ENCODE measurements around the gene EDIL3.
"Not testable (repeated sequence)": the region's sequence is repeated elsewhere in the genome, so short reads cannot be mapped to it uniquely, and the experiment has no call there.

The EDIL3 gene

DNA sequence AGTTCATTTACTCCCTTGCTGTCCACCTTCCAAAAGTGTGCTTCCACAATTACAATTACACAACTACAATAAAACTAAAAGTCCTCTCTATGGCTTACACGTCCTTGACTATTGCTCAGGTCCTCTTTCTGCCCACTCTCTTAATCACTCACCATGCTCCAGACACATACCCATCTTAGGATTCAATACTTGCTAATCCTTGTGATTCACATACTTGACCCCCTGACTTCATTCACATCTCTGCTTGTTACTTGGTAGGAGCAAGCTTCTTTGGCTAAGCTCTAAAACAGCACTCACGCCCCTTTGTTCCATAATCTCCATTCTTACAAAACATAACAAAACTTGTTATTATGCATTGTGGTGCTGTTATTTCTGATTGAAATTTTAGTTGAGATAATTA, 215.8 kb downstream of the EDIL3 start:
- DNase-seq (ENCODE audit: low read depth), result no peak

DNA sequence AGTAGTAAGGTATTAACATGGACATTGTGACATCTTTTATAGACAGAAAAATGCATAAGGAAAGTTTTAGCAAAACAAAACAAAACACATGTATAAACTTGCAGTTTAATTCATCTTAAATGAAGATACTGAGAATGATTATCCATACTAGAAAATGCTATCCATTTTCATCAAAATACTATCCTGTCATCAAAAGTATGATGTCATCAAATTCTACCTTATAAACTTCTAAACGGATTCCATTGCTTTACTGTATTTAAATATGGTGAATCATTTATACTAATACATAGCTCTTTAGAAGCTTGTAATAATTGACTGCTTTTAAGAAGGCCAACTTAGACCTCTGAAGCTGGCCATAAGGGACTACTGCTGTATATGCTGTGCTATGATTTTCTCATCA, 221.0 kb downstream of the EDIL3 start:
- no peak for DNase-seq (ENCODE audit: low read depth)

DNA sequence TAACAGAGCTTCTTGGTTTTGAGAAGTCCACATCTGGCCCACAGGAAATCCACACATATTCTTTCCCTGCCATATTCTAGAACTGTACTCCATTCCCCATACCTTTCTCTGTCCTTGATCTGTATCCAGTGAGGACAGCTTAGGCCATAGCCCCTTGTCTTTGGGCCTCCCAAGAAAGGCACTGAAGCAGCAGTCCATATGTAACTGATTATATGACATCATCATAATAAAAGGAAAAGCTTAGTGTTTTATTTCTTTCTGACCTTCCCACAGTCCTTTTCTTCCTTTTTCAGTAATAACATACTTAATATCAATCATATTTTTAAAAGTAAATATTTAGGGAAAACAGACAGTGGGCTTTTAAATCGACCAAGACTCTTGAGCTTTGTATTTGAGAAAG, 222.0 kb downstream of the EDIL3 start:
- DNase-seq (ENCODE audit: low read depth), result no peak

DNA sequence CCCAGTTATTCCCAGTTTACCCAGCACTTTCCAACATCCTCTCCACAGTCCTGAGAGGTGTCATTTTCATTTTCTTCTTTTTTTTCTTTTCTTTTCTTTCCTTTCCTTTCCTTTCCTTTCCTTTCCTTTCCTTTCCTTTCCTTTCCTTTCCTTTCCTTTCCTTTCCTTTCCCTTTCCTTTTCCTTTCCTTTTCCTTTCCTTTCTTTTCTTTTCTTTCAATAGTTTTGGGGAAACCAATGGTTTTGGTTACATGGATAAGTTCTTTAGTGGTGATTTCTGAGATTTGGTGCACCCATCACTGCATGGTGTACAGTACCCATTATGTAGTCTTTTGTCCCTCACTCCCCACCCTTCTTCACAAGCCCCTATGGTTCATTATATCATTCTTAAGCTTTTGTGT, 224.0 kb downstream of the EDIL3 start:
- DNase-seq (ENCODE audit: low read depth), result not testable (repeated sequence)

DNA sequence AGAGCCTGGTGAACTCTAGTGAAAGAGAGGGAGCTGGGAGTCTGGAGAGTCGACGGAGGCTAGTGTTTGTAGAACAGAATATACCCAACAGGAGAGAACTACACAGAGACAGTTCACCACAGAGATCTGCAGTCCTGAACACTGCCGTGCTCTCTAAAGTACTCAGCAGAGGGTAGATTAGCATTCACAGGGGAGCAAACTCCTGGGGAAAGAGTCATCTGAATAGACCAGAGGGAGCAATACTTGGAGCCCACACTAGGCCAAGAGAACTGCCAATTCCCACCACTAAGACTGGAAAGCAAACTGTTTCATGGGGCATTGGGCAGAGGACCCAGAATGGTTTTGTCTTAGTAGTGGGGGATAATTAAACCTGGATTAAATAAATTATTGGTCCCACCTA, 235.6 kb downstream of the EDIL3 start:
- DNase-seq (ENCODE audit: low read depth), result no peak

DNA sequence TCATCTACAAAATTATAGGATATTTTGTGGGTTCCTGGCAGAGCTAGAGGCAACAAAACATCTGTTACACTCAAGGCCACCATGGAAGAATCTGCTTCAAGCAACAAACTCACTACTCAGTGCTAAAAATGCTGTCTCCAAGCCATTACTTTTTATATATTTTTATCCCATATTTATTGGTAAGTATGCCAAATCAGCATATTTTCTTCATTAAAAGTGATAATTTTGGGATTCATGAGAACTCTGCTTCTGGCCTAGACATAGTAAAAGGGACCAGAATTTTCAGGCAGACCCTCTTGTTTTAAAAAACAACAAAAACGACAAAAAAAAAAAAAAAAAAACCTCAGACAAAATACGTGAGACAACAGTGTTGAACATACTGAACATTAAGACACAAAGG, 236.0 kb downstream of the EDIL3 start:
- DNase-seq (ENCODE audit: low read depth), result no peak

DNA sequence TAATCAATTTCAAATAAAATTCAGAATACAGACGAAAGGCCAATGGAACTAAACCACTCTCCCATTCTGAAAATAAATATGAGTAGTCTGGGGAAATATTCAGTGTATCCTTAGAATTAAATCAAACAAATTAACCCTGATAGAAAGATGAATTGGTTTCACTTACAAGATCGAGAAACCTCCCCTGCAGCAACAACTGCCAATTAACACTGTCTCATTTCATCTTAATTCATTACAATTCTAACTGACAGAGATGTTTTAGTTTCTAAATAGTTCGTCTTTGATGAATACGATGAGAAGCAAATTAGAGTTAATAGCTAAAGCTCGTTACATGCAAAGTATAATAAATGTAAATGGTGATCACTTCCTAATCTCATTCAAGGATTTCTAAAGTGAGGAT, 247.1 kb downstream of the EDIL3 start:
- no peak for DNase-seq (ENCODE audit: low read depth)

DNA sequence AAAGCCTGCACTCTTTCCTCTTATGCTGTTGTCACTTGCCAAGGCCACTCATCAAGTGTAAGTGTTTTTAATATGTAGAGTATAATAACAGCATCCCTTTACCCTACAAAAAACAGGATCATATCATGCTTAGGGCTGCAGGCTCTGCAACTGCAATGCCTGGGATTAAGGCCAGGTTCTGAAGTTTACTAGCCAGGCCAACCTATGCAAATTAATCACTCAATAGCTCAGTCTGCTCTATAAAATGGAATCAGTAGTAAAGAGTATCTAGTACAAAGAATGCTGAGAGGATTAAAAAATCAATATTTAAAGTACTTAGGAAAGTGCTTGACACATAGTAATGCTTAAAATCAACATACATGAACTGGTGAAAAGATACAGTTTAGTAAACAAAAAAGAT, 253.3 kb downstream of the EDIL3 start:
- DNase-seq (ENCODE audit: low read depth), result no peak

DNA sequence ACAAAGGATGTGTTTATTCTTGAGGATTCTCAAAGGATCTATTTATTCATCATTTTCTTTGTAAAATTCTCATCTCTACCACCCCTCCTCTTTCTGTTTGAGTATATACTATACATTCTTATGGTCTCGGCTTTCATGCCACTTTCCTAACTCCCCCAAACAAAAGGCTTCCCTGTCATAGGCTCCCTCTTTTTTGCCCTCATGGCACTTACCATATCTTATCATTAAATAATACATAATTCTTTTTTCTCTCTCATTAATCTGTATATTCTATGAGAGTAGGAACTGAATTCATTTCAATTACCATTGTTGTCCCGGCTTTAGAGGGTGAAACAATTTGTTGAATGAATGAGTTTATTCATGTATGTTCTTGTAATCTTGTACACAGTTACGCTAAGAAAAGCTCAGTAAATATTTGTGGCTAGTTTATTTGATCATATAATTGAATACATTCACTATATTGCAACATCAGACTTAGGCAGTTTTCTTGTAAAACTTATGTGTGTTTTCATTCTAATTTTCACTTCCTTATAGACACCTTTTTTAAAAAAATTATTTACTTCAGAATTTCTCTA, 254.6 kb downstream of the EDIL3 start:
- DNase-seq (ENCODE audit: low read depth), result no peak

DNA sequence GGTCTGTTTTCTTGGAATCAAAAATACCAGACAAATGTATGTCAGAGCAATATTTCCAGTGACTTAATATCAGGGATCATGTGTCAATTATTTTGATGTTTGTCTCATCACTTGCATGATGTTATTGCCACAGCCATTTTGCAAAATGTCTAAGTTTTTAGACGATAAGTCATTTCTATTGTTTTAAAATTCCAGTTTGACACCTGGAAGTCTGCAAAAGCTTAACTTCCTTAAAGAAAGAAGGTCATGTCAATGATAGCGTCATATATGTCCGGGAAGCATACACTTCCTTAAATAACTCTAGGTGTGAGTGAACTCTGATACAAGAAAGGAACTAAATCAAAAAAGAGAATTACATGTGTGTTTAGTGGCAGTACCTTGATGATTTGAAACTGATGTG, 259.5 kb downstream of the EDIL3 start:
- DNase-seq (ENCODE audit: low read depth), result no peak

DNA sequence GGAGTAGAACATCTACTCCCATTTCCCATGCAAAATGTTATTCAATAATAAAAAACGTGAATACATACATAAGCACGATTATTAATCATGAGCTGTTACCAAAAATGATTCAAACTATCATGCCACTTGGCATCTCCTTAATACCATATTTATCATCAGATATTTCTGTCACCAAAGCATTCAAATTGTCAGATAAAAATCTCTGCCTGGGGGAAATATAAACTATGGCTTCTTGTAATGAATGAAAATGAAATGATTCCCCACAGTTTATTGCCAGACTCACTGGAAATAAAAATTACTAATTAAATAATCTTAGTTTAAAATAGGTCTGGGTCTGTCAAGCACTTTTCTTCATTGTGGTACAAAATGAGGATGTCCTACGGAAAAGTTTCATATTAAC, 265.4 kb downstream of the EDIL3 start:
- no peak for DNase-seq (ENCODE audit: low read depth)

DNA sequence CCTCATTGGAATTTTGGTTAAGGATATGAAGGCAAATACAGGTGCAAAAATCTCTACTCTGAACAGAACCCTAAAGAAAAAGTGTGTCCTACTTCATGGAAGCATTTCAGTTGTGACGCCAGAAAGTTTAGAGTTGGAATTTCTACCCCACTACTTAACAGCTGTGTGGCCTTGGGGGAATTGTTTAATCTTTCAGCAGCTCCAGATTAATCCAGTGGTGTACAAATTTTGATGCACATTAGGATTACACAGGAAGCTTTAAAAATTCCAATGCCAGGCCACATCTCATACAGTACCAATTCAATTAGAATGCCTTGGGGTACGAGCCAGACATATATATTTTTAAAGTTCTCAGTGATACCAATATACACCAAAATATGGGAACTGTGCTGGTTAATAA, 266.1 kb downstream of the EDIL3 start:
- DNase-seq (ENCODE audit: low read depth), result no peak

DNA sequence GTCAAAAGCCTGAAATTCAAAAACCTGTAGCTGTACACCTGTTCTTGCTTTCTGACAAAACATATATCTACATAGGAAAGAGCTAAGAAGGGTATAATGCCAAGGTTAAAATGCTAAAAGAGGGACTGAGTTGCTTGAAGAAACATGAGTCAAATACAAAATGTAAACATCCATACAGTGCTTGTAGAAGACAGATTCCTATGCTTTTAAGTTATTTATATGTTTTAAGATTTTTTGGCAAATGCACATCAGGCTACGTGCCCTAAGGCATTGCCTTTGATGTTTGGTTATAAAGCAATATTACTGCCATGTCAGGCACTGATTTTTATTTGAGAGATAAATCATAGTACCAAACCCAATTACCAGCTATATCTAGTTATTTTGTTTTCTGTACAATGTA, 269.0 kb downstream of the EDIL3 start:
- no peak for DNase-seq (ENCODE audit: low read depth)

DNA sequence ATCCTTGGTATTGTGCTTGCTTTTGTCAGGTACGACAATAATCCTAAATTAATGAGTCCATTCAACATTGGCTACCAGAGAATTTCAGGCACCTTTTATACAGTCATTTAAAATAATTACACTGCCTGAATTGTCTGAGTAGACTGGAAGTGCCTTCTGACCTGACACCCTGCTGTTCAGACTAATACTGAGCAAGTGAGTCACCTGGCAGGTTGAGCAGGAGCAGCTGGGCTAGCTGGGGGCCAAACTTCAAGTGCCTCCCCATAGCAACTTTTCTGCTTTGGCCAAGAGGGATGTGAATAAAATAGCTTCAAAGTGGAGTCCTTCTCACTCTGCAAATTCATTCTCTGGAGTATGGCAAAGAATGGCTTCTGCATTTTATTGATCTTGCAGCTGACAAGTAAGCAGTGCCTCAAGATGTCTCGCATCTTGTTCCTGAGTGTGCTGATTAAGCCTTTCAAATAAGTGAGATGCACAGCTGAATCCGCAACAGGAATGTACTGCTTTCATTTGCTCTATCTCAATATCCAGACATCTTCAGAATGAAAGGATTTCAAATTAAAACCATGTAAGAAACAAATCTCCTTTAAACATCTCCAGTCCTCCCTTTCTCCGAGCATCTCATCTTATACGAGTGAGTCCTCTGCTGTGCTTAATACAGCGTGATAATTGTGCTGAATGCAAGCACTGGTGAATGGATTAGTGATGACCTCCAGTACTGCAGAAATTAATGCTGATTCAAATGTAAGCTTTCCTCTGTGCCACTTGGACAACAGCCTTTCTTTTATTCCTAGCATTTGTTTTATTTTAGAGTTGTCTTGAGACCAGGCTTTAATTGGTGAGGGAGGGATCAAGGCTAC, 271.2 kb downstream of the EDIL3 start:
- no peak for DNase-seq (ENCODE audit: low read depth)

DNA sequence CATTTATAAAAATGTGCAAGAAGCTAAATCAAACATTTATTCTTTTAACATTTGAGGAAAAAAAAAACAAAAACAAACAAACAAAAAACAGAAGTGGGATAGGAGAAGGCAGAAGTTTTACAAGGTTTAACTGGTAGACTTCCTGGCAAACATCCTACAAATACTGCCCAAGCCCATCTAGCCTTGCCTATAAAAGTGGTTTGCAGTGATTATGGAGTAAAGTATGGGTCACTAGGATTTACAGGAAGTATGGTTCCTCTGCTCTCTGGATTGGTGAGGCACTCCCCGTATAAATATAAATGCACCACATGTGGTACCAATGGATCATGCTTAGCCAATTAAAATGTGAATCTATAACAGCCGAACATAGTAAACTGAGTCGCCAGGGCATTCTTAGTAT, 291.9 kb downstream of the EDIL3 start:
- DNase-seq (ENCODE audit: low read depth), result no peak

DNA sequence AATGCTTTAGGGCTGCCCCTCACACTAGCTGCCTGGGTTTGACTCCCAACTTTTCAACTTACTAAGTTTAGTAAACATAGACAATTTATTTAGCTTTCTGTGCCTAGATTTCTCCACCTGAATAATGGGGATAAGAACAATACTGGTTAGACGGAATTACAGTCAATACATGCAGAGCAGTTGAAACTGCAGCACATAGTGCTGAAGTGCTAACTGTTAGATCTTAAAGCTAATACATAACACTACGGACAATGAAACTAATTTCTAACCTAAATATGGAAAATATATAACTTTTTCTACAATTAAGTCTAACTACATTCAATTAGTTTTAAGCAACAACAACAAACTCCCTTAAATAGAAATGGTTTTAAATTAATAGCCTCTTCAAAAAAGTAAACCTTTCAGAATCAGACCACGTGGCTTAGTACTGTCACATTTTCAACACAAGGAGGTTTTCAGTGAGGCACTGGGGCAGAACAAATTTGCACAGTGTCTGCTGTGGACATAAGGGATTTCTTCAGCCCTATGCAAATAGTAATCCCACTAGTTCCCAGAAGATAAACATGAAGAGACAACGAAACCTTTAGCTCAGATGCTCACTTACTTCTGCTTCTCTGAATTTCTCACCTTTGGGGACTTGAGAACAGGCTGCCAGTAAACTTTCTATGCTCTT, 293.4 kb downstream of the EDIL3 start:
- DNase-seq (ENCODE audit: low read depth), result no peak

DNA sequence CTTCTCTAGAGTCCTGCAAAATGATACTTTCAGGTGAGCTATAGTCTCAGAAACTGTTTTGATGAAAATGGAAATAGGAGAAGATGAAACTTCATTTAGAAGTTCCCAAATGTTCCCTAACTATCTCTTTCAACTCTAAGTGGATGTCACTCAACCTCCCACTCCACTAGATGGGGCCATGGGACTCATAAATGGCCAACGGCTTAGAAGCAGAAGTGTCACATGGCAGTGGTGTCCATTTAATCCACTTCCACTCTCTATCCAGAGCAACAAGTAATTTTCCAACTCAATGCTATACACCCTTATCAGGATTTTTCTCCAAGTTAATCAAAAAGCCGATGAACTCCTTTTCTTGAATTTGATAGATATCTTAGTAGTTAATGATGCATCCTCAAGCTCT, 295.7 kb downstream of the EDIL3 start:
- no peak for DNase-seq (ENCODE audit: low read depth)

DNA sequence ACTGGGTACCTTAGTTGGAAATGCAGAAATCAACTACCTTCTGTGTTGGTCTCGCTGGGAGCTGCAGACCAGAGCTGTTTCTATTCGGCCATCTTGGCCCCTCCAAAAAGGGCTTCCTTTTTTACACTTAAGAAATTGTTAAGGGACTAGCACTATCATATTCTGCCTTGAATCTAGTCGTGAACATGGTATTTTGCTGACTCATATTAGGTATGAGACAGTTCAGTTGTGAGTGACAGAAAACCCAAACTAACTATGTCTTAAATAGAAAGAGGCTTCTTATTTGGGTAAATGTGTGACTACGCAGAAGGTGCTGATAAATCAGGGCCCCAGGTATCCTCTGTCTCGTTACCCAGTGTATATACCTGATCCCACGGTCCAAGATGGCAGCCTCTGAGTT, 298.2 kb downstream of the EDIL3 start:
- DNase-seq (ENCODE audit: low read depth), result no peak

DNA sequence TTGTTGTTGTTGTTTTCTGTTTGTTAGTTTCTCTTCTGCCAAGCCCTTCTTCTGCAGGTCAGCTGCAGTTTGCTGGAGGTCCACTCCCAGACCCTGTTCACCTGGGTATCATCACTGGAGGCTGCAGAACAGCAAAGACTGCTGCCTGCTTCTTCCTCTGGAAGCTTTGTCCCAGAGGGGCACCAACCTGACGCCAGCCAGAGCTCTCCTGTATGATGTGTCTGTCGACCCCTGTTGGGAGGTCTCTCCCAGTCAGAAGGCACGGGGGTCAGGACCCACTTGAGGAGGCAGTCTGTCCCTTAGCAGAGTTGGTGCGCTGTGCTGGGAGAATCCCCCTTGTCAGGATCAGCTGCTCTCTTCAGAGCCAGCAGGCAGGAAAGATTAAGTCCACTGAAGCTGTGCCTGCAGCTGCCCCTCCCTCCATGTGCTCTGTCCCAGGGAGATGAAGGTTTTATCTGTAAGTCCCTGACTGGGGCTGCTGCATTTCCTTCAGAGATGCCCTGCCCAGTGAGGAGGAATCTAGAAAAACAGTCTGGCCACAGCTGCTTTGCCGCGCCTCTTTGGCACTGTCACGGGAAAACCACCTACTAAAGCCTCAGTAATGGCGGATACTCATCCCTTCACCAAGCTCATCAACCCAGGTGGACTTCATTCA, 299.2 kb downstream of the EDIL3 start:
- DNase-seq (ENCODE audit: low read depth), result no peak

DNA sequence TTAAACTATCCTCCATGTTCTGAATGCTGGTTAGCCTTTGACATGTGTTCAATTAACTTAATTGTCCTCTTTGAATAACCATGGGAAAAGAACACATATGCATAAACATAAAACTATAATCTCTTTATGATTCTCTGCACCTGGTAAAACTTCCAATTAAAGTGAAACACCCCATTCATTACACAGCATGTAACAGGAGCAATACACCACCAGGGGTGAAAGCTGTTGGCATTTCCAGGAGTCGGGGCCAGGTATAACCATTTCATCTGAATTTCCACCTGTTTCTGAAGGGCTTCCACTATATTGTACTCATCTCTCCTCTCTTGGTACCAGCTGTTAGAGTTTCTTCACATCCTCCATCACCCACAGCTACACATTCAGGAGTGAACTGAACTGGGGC, 303.8 kb downstream of the EDIL3 start:
- no peak for DNase-seq (ENCODE audit: low read depth)

DNA sequence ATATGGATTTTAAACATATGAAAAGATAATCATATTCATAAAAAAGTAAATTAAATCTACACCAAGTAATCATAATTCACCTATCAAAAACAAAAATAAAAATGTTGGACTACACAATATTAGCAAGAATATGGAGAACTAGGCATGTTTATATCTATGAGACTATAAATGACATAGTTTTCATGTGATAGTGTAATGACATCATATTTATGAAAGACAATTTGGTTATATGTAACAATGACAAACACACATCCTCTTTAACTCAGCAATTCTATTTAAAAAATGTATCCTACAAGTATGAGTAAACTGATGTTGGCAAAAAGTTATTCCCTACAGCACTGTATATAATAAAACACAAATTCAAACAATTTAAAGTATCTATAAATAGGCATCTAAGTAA, 312.3 kb downstream of the EDIL3 start:
- DNase-seq (ENCODE audit: low read depth), result no peak

DNA sequence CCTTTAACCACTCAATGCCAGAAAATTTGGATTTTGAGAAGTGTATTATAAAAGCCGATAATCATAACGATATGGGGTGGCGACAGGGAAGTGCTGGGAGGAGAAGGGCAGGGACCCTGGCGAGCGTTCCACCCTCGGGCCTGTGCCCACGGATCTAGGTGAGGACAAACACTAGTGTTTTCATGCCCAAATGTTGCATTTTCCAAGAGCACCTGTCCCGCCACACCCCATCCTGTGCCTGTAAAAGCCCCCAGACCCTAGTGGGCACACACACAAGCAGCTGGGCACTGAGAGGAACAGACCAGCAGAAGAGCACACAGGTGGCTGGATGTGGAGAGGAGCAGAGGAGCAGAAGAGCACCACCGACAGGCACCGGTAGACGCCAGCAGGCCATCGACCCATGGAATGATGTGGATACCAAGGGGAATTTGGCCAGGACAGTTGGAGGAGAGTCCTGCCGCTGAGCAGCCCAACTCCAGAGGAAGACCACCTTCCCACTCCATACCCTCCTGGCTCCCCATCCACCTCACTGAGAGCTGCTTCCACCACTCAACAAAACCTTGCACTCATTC, 315.0 kb downstream of the EDIL3 start:
- DNase-seq (ENCODE audit: low read depth), result no peak

DNA sequence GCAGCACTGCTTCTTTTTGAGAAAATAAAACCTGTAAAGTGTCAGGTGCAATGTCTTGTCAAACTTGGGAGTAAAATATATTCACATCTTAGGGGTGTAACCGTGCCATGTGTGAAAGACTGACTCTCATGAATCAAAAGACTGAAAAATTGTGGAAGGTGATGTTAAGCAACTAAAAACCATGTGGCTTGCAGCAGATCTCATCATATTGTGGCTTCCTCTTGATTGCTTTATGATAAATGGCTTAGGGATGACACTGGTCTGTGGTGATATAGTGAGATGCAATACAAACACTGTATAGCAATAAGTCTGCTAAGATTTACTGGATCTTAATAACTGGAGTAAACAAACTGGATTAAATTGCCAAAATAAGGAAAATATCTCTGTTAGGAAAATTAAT, 321.6 kb downstream of the EDIL3 start:
- no peak for DNase-seq (ENCODE audit: low read depth)

Data from activated T-helper 9 cell treated with anti-CD3 and anti-CD28 coated beads, Interleukin-2, amount 50 U/mL, for 16 hours (primary cell).